HepG2 (cell line): Measurements from ENCODE around the gene RNASE9. TPM values are rescaled to one million over a fixed set of nuclear protein-coding genes. Genes with fewer than 3 reads are reported as not detected.

ENCODE experiments used
- HNRNPUL1 ChIP-seq: fragments of 200-400 bp; formaldehyde crosslinking; IDR thresholded peaks from 2 replicates; pipeline ENCODE4 v1.6.1; 2017; ENCODE audit warnings: low read depth, mild to moderate bottlenecking, low read length, moderate library complexity
- RAD21 ChIP-seq: fragments of 450-650 bp; formaldehyde crosslinking; IDR thresholded peaks from 2 replicates; pipeline ENCODE4 v1.5.0; 2020; ENCODE audit warnings: mild to moderate bottlenecking
- SMC3 ChIP-seq: IDR thresholded peaks from 2 replicates; pipeline ENCODE4 v1.6.1; 2011; ENCODE audit warnings: low read length, improper control_type of control experiment
- U2AF2 ChIP-seq: fragments of 200-400 bp; formaldehyde crosslinking; IDR thresholded peaks from 2 replicates; pipeline ENCODE4 v1.6.1; 2017; ENCODE audit warnings: low read depth, mild to moderate bottlenecking, low read length
- polyA plus RNA-seq, 8 experiments: library from polyadenylated mRNA; depleted of rRNA in 3 of 8; stranded (reverse) in 7 of 8; unstranded in 1 of 8; fragments of >200 nt; fragmentation: Illumina TruSeq in 4 of 8; extraction: Trizol in 4 of 8; gene quantifications; 2 replicates each; pipeline versions ENCODE4 v1.2.1 to v1.2.3, GENCODE V29; 2011 to 2016; ENCODE audit warnings: low read depth in 4 of 8, missing spikeins in 1 of 8, mixed read lengths in 1 of 8; ENCODE audit not compliant: insufficient read depth in 1 of 8
- total RNA-seq, 5 experiments: library from RNA; depleted of rRNA; stranded (reverse); fragments of >200 nt; fragmentation: Illumina TruSeq; extraction: Trizol; gene quantifications; 2 replicates each; pipeline ENCODE4 v1.2.3, GENCODE V29; 2016; ENCODE audit warnings: low read depth in 1 of 5
- TF ChIP-seq, protein P1 (sequence below): sonication (generic); formaldehyde crosslinking; IDR thresholded peaks from 2 replicates; pipeline ENCODE4 v1.4.0; 2020; ENCODE audit warnings: mild to moderate bottlenecking, missing genetic modification reagents
- TF ChIP-seq, protein P2 (sequence below): sonication (generic); formaldehyde crosslinking; IDR thresholded peaks from 2 replicates; pipeline ENCODE4 v1.4.0; 2020; ENCODE audit warnings: missing genetic modification reagents
- TF ChIP-seq, protein P3 (sequence below): sonication (generic); formaldehyde crosslinking; IDR thresholded peaks from 2 replicates; pipeline ENCODE4 v1.8.1; 2023; ENCODE audit warnings: missing genetic modification reagents, mild to moderate bottlenecking, borderline replicate concordance
- TF ChIP-seq, protein P4 (sequence below): sonication (generic); formaldehyde crosslinking; IDR thresholded peaks from 2 replicates; pipeline ENCODE4 v1.4.0; 2020; ENCODE audit warnings: missing genetic modification reagents
- TF ChIP-seq, protein P5 (sequence below): IDR thresholded peaks from 2 replicates; pipeline ENCODE4 v1.4.0; 2020; ENCODE audit warnings: mild to moderate bottlenecking, missing genetic modification reagents
- TF ChIP-seq, protein P6 (sequence below): sonication (generic); formaldehyde crosslinking; IDR thresholded peaks from 2 replicates; pipeline ENCODE4 v1.4.0; 2020; ENCODE audit warnings: missing genetic modification reagents, low read depth, mild to moderate bottlenecking, borderline replicate concordance
- TF ChIP-seq, protein P7 (sequence below): sonication (generic); formaldehyde crosslinking; IDR thresholded peaks from 2 replicates; pipeline ENCODE4 v1.4.0; 2020; ENCODE audit warnings: missing genetic modification reagents

Gene RNASE9
- total and polyA plus RNA-seq, 2 of the 13 experiments (the other 11 are each of a cell fraction or from before 2014, with no cell fraction given) = not detected

DNA sequence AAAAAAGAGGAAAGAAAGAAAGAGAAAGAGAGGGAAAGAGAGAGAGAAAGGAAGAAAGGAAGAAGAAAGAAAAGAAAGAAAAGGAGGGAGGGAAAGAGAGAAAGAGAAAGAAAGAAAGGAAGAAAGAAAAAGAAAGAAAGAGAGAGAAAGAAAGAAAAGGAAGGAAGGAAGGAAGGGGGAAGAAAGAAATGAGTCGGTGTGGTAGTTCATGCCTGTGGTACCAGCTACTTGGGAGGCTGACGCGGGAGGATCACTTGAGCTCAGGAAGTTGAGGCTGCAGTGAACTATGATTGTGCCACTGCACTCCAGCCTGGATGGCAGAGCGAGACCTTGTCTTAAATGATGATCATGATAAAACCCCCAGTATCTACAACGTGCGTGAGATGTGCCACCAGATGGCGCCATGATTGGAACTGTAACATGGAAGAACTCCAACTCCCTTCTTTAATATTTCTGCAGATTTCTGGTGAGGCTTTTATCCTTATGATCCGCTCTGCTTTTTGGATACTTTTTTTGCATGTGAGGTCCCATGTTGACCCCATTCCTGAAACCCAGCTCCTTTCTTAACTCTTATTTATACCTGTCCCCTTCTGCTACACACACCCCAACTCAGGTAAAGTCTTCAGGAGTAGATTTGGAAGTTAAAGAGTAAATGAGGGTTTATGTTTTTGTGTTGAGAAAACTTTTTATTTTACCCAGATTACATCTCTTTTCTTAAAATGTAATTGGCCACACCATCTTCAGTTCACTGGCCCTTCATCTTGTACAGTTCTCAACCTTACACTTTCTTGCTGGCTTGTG lies 29.9 kb downstream of the RNASE9 start (continued):
- TF ChIP-seq, protein P1, sequence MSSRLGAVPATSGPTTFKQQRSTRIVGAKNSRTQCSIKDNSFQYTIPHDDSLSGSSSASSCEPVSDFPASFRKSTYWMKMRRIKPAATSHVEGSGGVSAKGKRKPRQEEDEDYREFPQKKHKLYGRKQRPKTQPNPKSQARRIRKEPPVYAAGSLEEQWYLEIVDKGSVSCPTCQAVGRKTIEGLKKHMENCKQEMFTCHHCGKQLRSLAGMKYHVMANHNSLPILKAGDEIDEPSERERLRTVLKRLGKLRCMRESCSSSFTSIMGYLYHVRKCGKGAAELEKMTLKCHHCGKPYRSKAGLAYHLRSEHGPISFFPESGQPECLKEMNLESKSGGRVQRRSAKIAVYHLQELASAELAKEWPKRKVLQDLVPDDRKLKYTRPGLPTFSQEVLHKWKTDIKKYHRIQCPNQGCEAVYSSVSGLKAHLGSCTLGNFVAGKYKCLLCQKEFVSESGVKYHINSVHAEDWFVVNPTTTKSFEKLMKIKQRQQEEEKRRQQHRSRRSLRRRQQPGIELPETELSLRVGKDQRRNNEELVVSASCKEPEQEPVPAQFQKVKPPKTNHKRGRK (CRISPR knock-in tag) = peak; percentile 99
- TF ChIP-seq, protein P2, sequence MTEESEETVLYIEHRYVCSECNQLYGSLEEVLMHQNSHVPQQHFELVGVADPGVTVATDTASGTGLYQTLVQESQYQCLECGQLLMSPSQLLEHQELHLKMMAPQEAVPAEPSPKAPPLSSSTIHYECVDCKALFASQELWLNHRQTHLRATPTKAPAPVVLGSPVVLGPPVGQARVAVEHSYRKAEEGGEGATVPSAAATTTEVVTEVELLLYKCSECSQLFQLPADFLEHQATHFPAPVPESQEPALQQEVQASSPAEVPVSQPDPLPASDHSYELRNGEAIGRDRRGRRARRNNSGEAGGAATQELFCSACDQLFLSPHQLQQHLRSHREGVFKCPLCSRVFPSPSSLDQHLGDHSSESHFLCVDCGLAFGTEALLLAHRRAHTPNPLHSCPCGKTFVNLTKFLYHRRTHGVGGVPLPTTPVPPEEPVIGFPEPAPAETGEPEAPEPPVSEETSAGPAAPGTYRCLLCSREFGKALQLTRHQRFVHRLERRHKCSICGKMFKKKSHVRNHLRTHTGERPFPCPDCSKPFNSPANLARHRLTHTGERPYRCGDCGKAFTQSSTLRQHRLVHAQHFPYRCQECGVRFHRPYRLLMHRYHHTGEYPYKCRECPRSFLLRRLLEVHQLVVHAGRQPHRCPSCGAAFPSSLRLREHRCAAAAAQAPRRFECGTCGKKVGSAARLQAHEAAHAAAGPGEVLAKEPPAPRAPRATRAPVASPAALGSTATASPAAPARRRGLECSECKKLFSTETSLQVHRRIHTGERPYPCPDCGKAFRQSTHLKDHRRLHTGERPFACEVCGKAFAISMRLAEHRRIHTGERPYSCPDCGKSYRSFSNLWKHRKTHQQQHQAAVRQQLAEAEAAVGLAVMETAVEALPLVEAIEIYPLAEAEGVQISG (CRISPR knock-in tag) = 0 out of 2 replicates have a peak, but pooled peaks have one; percentile 30
- TF ChIP-seq, protein P3, sequence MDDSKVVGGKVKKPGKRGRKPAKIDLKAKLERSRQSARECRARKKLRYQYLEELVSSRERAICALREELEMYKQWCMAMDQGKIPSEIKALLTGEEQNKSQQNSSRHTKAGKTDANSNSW = no peak
- TF ChIP-seq, protein P4, sequence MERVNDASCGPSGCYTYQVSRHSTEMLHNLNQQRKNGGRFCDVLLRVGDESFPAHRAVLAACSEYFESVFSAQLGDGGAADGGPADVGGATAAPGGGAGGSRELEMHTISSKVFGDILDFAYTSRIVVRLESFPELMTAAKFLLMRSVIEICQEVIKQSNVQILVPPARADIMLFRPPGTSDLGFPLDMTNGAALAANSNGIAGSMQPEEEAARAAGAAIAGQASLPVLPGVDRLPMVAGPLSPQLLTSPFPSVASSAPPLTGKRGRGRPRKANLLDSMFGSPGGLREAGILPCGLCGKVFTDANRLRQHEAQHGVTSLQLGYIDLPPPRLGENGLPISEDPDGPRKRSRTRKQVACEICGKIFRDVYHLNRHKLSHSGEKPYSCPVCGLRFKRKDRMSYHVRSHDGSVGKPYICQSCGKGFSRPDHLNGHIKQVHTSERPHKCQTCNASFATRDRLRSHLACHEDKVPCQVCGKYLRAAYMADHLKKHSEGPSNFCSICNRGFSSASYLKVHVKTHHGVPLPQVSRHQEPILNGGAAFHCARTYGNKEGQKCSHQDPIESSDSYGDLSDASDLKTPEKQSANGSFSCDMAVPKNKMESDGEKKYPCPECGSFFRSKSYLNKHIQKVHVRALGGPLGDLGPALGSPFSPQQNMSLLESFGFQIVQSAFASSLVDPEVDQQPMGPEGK (CRISPR knock-in tag) = 0 out of 2 replicates have a peak, but pooled peaks have one; percentile 48
- TF ChIP-seq RAD21 (CRISPR knock-in tag) = peak; percentile 54; the same call in 1 of the 2 replicates
- TF ChIP-seq, protein P5, sequence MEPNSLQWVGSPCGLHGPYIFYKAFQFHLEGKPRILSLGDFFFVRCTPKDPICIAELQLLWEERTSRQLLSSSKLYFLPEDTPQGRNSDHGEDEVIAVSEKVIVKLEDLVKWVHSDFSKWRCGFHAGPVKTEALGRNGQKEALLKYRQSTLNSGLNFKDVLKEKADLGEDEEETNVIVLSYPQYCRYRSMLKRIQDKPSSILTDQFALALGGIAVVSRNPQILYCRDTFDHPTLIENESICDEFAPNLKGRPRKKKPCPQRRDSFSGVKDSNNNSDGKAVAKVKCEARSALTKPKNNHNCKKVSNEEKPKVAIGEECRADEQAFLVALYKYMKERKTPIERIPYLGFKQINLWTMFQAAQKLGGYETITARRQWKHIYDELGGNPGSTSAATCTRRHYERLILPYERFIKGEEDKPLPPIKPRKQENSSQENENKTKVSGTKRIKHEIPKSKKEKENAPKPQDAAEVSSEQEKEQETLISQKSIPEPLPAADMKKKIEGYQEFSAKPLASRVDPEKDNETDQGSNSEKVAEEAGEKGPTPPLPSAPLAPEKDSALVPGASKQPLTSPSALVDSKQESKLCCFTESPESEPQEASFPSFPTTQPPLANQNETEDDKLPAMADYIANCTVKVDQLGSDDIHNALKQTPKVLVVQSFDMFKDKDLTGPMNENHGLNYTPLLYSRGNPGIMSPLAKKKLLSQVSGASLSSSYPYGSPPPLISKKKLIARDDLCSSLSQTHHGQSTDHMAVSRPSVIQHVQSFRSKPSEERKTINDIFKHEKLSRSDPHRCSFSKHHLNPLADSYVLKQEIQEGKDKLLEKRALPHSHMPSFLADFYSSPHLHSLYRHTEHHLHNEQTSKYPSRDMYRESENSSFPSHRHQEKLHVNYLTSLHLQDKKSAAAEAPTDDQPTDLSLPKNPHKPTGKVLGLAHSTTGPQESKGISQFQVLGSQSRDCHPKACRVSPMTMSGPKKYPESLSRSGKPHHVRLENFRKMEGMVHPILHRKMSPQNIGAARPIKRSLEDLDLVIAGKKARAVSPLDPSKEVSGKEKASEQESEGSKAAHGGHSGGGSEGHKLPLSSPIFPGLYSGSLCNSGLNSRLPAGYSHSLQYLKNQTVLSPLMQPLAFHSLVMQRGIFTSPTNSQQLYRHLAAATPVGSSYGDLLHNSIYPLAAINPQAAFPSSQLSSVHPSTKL = peak; percentile 7; the same call in 1 of the 2 replicates
- no peak for TF ChIP-seq HNRNPUL1
- TF ChIP-seq, protein P6, sequence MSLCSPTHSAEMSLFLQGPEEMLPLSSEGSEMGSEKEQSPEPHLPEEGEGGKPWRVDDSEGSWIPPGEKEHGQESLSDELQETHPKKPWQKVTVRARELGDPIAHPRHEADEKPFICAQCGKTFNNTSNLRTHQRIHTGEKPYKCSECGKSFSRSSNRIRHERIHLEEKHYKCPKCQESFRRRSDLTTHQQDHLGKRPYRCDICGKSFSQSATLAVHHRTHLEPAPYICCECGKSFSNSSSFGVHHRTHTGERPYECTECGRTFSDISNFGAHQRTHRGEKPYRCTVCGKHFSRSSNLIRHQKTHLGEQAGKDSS (CRISPR knock-in tag) = peak; percentile 29; the same call in 1 of the 2 replicates
- TF ChIP-seq SMC3 = peak; percentile 92
- TF ChIP-seq, protein P7, sequence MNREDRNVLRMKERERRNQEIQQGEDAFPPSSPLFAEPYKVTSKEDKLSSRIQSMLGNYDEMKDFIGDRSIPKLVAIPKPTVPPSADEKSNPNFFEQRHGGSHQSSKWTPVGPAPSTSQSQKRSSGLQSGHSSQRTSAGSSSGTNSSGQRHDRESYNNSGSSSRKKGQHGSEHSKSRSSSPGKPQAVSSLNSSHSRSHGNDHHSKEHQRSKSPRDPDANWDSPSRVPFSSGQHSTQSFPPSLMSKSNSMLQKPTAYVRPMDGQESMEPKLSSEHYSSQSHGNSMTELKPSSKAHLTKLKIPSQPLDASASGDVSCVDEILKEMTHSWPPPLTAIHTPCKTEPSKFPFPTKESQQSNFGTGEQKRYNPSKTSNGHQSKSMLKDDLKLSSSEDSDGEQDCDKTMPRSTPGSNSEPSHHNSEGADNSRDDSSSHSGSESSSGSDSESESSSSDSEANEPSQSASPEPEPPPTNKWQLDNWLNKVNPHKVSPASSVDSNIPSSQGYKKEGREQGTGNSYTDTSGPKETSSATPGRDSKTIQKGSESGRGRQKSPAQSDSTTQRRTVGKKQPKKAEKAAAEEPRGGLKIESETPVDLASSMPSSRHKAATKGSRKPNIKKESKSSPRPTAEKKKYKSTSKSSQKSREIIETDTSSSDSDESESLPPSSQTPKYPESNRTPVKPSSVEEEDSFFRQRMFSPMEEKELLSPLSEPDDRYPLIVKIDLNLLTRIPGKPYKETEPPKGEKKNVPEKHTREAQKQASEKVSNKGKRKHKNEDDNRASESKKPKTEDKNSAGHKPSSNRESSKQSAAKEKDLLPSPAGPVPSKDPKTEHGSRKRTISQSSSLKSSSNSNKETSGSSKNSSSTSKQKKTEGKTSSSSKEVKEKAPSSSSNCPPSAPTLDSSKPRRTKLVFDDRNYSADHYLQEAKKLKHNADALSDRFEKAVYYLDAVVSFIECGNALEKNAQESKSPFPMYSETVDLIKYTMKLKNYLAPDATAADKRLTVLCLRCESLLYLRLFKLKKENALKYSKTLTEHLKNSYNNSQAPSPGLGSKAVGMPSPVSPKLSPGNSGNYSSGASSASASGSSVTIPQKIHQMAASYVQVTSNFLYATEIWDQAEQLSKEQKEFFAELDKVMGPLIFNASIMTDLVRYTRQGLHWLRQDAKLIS (CRISPR knock-in tag) = no peak
- peak; percentile 92; the same call in 1 of the 2 replicates for TF ChIP-seq U2AF2
